ENCODE results near the gene RUSC2. TPM values are rescaled to one million over a fixed set of nuclear protein-coding genes. Genes with fewer than 3 reads are reported as not detected.

The RUSC2 gene
- total RNA-seq, 4 donors from 2014 or later: 48.0 to 91.2 (median 73.8) TPM

DNA sequence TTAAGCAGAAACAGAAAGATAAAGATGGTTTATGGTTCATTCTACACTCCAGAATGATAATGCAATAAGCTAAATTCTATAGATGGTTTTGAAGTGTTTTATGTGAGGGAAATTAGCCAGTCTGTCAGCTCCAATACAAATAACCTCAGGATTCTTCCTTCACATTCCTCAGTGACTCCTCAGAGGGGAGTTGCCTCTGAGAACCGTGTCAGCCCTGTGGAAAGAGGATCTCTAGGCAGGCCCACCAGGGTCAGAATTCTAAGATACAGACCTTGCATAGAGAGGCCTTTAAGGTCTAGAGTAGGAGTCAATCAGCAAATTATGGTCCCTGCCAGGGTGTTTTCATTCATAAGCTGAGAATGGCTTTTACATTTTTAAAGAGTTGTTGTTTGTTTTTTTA is 26.6 kb downstream of the RUSC2 start:
- no peak for DNase-seq (ENCODE audit: extremely low spot score)
- 6% methylated on average over 1 of the region's 1 CpG for WGBS
- no peaks in the 10 kb centered on the region for H3K27me3 ChIP-seq
- peaks cover 63 to 99% (median 98%) of the 10 kb centered on the region in 4 donors for H3K4me1 ChIP-seq
- no peaks in the 10 kb centered on the region for H3K9me3 ChIP-seq
- TF ChIP-seq POLR2AphosphoS5 (IDR thresholded peaks at IDR 0.05): peak in 1 of 2 donors; percentile 36
- no peak for TF ChIP-seq POLR2A (IDR thresholded peaks at IDR 0.05; ENCODE audit: low read depth)
- TF ChIP-seq, protein P1, sequence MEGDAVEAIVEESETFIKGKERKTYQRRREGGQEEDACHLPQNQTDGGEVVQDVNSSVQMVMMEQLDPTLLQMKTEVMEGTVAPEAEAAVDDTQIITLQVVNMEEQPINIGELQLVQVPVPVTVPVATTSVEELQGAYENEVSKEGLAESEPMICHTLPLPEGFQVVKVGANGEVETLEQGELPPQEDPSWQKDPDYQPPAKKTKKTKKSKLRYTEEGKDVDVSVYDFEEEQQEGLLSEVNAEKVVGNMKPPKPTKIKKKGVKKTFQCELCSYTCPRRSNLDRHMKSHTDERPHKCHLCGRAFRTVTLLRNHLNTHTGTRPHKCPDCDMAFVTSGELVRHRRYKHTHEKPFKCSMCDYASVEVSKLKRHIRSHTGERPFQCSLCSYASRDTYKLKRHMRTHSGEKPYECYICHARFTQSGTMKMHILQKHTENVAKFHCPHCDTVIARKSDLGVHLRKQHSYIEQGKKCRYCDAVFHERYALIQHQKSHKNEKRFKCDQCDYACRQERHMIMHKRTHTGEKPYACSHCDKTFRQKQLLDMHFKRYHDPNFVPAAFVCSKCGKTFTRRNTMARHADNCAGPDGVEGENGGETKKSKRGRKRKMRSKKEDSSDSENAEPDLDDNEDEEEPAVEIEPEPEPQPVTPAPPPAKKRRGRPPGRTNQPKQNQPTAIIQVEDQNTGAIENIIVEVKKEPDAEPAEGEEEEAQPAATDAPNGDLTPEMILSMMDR (IDR thresholded peaks at IDR 0.05): no peak
- H3K4me3 ChIP-seq: no peak overlapping the region
- no peaks in the 10 kb centered on the region for H3K36me3 ChIP-seq
- H3K27ac ChIP-seq (replicated peaks in 1 of 4): peak overlapping the region; percentile 80 to 87 (median 85)
- intact Hi-C loops (cut with DNase I): no loop called here

- intact Hi-C loops (cut with DNase I): no loop called here
- H3K27ac ChIP-seq (replicated peaks in 1 of 4): peak overlapping the region; percentile 80 to 87 (median 85)
Observed at GRCh38 chr9:35517131-35517530, 27.2 kb downstream of the RUSC2 start.

DNA sequence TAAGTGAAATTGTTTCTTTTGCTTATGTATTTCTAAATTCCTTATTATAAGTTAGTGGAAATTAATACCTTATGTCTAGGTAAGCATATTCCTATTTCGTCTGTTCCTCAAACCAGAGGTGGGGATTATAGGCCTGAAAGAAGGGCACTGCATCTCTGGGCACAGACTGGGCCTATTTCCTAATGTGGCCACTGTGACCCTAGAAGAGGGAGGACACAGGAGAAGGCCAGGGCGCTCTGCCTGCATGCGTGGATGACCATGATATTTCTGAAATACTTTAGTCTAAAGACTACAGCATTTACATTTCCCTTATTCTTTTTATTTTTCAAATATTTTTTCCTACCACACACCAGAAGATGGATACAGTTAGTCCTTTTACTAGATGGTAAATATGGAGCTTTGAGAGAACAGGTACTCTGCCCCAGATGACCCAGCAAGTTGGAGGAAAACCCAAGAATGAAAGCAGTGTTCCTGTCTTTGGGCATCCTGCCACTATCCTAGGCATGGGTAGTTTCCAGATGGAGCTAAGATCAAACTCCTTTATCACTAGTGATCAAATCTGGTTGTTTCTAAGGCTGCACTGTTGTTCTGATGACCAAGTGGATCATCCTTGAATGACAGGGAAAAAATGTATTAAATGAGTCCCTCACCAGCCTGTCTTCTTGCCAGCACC is 27.8 kb downstream of the RUSC2 start:
- Histone ChIP-seq H3K27me3 (no peaks in the 10 kb centered on the region), H3K36me3 (no peaks in the 10 kb centered on the region), H3K9me3 (no peaks in the 10 kb centered on the region), H3K4me1 (peaks cover 68 to 99% (median 98%) of the 10 kb centered on the region in 4 donors), H3K4me3 (no peak overlapping the region), H3K27ac (replicated peaks in 1 of 4) (peak overlapping the region; percentile 80 to 87 (median 85))
- intact Hi-C loops (cut with DNase I): no loop called here
- TF ChIP-seq, protein P1 (IDR thresholded peaks at IDR 0.05): no peak
- TF ChIP-seq POLR2A (IDR thresholded peaks at IDR 0.05; ENCODE audit: low read depth): no peak
- TF ChIP-seq POLR2AphosphoS5 (IDR thresholded peaks at IDR 0.05): no peak
- TF ChIP-seq EP300 (IDR thresholded peaks at IDR 0.05): no peak
- no peak for DNase-seq (ENCODE audit: extremely low spot score)
- 76% methylated on average over 3 of the region's 3 CpGs for WGBS

More at GRCh38 chr9:35517131-35517530, 27.2 kb downstream of the RUSC2 start:
- H3K27me3 ChIP-seq: no peaks in the 10 kb centered on the region
- DNase-seq (ENCODE audit: extremely low spot score): no peak
- TF ChIP-seq EP300 (IDR thresholded peaks at IDR 0.05) (no peak), POLR2A (IDR thresholded peaks at IDR 0.05; ENCODE audit: low read depth) (no peak), POLR2AphosphoS5 (IDR thresholded peaks at IDR 0.05) (no peak)
- TF ChIP-seq, protein P1 (IDR thresholded peaks at IDR 0.05): no peak
- peaks cover 63 to 99% (median 98%) of the 10 kb centered on the region in 4 donors for H3K4me1 ChIP-seq
- H3K36me3 ChIP-seq: no peaks in the 10 kb centered on the region
- 46% methylated on average over 3 of the region's 3 CpGs for WGBS
- no peaks in the 10 kb centered on the region for H3K9me3 ChIP-seq
- H3K4me3 ChIP-seq: no peak overlapping the region

GRCh38 chr9:35518225-35518821 is 28.4 kb downstream of the RUSC2 start:
- intact Hi-C loops (cut with DNase I): no loop called here
- H3K9me3 ChIP-seq: no peaks in the 10 kb centered on the region
- no peaks in the 10 kb centered on the region for H3K27me3 ChIP-seq
- TF ChIP-seq, protein P1 (IDR thresholded peaks at IDR 0.05): no peak
- peak; percentile 46 to 84 for TF ChIP-seq POLR2AphosphoS5 (IDR thresholded peaks at IDR 0.05)
- DNase-seq (ENCODE audit: extremely low spot score): no peak
- H3K4me3 ChIP-seq: no peak overlapping the region
- 27% methylated on average over 4 of the region's 4 CpGs for WGBS
- H3K27ac ChIP-seq (replicated peaks in 1 of 4): peak overlapping the region; percentile 80 to 87 (median 85)
- H3K36me3 ChIP-seq: no peaks in the 10 kb centered on the region
- H3K4me1 ChIP-seq: peaks cover 73 to 99% (median 98%) of the 10 kb centered on the region in 4 donors
